HG02870 (cell line): ENCODE measurements around the gene IL17RC.

Experiments used
- ATAC-seq: cut with Tn5 transposase; IDR thresholded peaks from one replicate; pipeline ENCODE4 v1.9.1; 2021; ENCODE audit warnings: mild to moderate bottlenecking, moderate library complexity; ENCODE audit not compliant: unreplicated experiment

Gene IL17RC

DNA sequence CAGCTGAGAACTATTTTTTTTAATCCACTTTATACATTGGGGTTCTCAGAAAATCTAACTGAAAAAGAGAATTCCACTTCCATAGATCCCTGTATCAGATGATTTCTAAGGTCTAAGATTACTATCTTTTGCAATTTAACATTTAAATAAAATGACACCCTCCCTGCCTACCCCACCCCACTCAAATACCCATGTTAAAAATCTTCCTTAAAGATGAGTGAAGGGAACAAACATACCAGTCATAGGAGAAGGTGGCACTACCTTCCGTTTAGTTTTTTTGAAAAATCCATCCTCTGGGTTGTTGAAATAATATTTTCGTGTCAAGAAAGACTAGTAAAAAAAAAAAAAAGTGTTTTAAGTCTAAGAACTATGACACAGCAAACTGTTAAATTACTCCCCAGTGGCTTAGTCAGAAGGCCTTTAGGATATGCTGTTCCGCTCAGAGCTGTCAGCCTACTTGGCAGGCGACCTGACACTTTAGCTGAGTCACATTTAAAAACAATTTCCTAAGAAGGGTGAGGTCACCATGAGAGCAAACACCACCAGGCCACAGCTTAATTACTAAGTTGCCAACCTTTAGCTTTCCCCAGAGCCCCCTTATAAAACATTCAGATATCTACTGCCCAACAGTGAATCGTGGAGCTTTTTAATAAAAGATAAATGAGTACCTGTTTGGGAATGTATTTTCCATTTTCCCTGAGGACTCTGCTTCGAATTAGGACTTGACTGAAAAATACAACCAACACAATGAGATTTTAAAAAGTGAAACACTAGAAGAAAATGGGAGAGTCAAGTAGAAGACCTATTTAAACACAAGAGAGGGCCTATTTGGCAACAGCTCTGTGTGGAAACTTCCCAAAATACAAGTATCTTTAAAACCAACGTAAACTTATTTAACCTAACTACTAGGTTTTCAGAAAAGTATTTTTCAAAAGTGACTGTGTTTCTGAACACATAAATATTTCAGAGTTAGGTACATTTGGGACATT, 60.1 kb downstream of the IL17RC start:
- no peak for ATAC-seq

- ATAC-seq = no peak
These were observed 61.9 kb downstream of the IL17RC start for GRCh38 chr3:9978710-9979305.

DNA sequence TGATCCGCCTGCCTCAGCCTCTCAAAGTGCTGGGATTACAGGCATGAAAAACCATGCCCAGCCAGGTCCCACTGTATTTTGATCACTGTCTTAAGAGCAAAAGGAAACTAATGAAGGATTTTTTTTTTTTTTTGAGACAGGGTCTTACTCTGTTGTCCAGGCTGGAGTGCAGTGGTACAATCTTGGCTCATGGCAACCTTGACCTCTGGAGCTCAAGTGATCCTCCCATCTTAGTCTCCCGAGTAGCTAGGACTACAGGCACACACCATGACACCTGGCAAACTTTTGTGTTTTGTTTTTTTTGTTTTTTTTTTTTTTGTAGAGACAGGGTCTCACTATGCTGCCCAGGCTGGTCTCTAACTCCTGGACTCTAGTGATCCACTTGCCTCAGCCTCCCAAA, 63.4 kb downstream of the IL17RC start:
- no peak for ATAC-seq
